Stimulated activated CD8-positive, alpha-beta memory T cell treated with anti-CD3 and anti-CD28 coated beads, Interleukin-7, amount 100 ng/mL, for 24 hours (primary cell): ENCODE data around the gene HLA-E.
A peak's percentile ranks its signal among the peaks of the same experiment; 100 is the strongest.
"Not testable (repeated sequence)": the region's sequence is repeated elsewhere in the genome, so short reads cannot be mapped to it uniquely, and the experiment has no call there.

Source experiments
- DNase-seq: peaks from one replicate; pipeline ENCODE4 v3.0.0-alpha.2; 2020; ENCODE audit warnings: low read depth

The HLA-E gene

DNA sequence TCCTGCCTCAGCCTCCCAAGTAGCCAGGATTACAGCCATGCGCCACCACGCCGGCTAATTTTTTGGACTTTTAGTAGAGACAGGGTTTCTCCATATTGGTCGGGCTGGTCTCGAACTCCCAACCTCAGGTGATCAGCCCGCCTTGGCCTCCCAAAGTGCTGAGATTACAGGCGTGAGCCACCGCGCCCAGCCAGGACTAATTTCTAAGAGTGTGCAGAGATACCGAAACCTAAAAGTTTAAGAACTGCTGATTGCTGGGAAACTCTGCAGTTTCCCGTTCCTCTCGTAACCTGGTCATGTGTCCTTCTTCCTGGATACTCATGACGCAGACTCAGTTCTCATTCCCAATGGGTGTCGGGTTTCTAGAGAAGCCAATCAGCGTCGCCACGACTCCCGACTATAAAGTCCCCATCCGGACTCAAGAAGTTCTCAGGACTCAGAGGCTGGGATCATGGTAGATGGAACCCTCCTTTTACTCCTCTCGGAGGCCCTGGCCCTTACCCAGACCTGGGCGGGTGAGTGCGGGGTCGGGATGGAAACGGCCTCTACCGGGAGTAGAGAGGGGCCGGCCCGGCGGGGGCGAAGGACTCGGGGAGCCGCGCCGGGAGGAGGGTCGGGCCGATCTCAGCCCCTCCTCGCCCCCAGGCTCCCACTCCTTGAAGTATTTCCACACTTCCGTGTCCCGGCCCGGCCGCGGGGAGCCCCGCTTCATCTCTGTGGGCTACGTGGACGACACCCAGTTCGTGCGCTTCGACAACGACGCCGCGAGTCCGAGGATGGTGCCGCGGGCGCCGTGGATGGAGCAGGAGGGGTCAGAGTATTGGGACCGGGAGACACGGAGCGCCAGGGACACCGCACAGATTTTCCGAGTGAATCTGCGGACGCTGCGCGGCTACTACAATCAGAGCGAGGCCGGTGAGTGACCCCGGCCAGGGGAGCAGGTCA is at the start of gene HLA-E:
Gene HLA-E, plus strand, starts transcription at position 429 of the 945 bp plus-strand sequence. Its CDS starts 23 bp downstream, at position 452.
- peak; percentile 67 for DNase-seq

DNA sequence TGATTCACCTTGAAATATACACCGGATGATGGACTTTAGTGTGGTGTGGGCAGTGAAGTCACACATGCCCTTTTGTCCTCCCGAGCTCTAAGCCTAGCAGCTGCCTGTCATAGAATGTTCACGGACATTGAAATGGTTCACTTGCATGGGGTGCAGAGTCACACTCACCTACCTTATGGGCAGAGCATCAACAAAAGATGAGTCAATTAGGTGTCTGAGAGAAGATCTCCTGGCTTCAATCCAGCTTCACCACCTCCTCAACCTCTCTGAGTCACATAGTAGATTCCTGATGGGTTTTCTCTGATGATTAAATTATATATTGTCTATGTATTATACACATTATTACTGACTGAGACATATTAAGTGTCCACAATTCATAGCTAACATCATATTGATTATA is 48.1 kb upstream of the HLA-E start:
- DNase-seq: no peak

GRCh38 chr6:30443657-30444450 is 45.5 kb upstream of the HLA-E start:
- no peak for DNase-seq

GRCh38 chr6:30444451-30444742 is 44.9 kb upstream of the HLA-E start:
- DNase-seq: no peak

GRCh38 chr6:30446259-30446658 is 43.0 kb upstream of the HLA-E start:
- no peak for DNase-seq

GRCh38 chr6:30447237-30447636 is 42.1 kb upstream of the HLA-E start:
- DNase-seq: no peak

GRCh38 chr6:30450548-30450908 is 38.8 kb upstream of the HLA-E start:
- DNase-seq: no peak

GRCh38 chr6:30450909-30451841 is 38.1 kb upstream of the HLA-E start:
- DNase-seq: no peak

DNA sequence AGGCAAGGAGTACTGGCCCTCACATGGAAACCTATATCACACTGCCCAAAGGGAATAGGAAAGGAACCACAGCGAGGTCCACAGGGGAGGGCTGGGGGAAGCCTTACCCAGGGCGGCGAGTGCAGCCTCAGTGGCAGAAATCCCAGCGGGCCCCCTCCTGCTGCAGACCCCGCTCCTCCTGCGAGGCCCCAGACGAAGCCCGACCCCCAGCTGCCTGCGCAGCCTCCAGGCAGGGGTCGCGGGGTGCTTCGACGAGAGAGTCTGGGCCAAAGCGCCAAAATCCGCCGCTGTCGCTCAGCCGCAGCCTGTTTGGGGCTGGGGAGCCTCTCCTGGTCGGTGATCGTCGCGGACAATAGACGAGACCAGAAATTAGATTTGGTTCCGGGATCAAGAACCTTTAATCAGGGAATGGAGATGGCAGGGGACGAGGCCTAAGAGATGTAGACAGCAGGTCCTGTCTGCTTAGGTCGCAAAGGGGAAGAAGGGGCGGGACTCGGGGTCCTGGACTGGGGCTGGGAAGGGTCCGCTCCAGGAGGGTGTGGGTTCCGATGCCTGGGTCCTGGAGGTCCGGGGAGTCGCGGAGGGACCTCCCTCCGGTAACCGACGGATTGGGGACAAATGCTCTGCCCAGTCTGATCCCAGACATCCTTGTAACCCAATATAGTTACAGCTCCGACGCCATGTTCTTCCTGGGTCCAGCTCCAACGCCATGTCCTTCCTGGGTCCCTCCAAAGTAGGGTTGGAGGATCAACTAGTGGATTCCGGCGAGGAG is 36.4 kb upstream of the HLA-E start:
- no peak for DNase-seq

DNA sequence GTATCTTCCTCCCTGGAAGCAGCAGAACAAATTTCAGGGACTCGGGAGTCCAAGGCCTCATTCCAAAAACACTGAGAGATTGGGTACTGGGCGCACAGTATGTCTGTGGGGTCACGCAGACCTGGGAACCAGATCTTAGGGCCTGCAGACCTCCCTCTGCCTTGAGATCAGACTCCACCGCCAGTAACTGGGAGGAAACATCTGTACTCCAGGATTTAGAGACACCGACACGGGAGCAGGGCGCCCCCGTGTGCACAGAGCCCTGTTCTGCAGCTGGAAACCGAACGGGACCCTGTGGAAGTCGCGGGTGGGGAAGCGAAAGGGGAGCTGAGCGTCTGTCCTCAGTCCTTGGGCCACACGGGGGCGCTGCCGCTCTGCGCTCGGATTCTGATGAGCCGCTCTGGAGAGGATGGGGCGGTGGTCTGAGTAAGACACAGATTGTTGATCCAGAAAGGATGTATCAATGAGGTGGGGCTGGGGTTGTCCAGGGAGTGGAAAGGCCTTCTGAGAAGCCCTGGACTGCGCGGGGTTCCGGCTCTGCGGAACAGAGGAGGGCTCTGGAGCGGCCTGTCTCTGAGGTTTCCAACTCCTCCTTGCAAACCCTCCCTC is 35.7 kb upstream of the HLA-E start:
- DNase-seq: peak; percentile 79

DNA sequence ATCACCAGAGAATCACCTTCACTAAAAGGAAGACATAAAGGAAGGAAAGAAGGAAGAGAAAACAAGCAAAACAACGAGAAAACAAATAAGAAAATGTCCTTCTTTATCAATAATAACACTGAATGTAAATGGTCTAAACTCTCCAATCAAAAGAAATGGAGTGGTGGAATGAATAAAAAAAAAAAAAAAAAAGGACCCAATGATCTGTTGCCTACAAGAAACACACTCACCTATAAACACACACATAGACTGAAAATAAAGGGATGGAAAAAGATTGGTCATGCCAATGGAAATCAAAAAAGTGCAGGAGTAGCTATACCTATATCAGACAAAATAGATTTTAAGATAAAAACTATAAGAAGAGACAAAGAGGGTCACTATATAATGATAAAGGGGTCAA is 30.2 kb upstream of the HLA-E start:
- no peak for DNase-seq

DNA sequence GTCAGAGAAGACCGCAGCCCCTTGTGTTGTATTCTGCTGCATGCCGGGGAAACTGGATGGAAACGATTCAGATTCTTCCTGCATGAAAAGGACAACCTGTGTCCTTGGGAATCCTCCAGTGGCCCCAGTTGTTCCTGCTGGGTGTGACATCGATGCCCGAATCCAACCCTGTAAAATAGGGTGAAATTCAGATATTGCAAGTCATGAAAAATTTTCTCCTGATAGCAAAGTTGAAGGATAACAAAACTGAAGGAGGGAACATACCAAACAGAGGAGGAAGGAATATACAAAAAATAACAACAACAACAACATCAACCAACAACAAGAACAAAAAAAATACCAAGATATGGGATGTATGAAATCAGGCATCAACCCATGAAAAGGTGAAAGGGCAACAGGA is 28.3 kb upstream of the HLA-E start:
- DNase-seq: no peak

GRCh38 chr6:30462482-30462881 is 26.8 kb upstream of the HLA-E start:
- no peak for DNase-seq

DNA sequence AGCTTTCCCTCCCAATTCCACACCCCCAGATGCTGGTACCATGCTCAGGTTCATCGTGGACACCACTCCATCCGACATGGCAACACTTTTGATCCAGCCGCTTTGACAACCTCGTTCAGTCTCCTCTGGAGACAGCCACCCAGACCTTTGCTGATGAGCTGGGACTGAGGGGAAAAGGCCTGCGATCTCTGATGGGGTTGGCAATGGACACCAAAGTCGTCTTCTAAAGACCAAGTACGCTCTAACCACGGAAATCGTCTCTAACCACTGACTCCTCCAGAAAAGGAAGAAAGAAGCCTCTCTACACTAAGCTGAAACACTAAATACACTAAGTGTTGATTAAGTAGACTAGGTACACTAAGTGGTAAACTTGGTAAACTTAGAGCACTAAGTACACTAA is 26.1 kb upstream of the HLA-E start:
- no peak for DNase-seq

DNA sequence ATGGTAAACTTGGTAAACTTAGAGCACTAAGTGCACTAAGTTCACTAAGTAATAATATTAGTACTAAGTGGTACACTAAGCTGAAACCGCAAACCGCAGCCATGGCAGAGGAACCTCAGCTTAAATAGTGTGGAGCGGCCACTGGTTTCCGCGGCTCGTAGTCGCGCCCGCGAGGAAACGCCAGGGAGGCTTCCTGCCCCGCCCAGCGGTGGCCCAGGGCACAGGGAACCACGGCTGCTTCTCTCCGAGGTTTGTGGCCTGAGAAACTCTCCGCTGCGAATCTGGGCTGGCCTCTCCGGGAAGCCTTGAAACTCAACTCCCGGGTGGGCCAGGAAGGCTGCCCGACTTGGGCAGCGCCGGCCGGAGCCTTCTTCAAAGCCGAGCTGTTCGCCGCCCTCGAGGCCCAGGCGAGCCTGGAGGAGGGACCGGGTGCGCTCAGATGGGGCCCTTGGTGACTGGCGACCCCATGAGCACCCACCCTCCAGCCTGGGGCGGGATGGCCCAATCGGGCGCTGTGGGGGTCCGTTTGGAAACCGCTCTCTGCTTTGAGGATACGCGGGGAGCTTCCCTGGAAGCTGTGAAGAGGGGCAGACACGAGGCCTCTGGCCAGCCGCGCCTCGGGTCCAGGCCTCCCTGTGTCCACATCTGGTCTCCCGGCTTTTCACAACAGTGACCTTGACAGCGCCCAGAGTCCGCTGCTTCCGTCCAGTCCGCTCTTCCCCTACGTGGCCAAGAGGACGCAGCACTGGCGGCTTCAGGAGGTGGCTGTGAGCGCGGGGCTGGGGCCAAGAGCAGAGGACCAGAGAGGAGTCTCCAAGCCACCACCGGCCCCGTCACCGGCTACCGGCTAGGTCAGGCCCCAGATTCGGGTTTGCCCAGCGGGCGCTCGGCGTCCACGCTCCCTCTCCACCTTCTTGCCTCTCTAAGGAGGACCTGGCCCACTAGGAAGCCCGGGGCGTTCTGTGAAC is 25.4 kb upstream of the HLA-E start:
- DNase-seq: peak; percentile 46

DNA sequence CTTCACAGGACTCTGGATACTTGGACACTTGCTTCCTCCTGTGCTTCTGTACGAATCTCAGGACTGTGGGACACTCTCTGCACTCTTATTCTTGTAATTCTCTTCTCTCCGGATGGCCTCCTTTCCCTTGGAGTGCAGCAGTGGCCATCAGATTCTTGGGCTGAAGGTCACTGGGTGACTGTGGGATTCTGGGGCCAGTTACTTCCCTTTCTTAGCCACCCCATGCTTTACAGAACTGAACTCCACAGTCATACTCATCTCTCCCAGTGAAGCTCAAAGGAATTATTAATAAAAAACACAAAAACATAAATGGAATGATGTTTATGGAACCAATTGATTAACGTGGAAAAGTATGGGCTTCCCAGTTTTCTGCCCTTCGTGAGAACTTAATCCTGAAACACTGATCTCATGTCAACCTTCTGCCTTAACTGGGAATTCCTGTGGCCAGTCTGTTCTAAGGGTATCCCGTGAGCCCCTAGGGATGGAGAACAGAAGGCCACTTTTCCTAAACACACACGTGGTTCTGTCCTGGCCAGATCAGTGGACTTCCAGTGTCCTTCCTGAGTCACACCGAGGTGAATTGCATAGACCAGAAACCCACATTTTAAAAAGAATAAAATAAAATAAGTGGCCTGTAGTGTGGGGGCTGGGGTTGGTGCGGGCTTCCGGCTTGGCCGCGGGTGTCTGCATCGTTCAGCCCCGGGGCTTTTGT is 23.6 kb upstream of the HLA-E start:
- no peak for DNase-seq

DNA sequence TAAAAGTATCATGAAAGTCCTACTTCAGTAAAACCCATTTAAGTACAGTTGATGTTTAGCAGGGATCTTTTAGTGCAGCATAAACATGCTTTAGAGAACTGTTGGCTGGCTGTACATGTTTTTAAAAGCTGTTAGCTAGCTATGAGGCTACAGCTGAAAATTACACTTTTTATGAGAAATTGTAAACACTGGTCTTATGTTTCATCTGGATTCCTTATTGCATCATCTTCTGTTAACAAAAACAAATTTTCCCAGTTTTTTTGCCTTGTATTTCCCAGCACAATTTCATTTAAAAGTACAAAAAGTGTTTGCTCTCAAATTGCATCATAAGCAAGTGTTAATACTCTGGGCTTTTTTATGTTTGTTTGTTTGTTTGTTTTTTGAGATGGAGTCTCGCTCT is 18.3 kb upstream of the HLA-E start:
- no peak for DNase-seq

- not testable (repeated sequence) for DNase-seq
These were observed 14.2 kb upstream of the HLA-E start for GRCh38 chr6:30475116-30475515.

DNA sequence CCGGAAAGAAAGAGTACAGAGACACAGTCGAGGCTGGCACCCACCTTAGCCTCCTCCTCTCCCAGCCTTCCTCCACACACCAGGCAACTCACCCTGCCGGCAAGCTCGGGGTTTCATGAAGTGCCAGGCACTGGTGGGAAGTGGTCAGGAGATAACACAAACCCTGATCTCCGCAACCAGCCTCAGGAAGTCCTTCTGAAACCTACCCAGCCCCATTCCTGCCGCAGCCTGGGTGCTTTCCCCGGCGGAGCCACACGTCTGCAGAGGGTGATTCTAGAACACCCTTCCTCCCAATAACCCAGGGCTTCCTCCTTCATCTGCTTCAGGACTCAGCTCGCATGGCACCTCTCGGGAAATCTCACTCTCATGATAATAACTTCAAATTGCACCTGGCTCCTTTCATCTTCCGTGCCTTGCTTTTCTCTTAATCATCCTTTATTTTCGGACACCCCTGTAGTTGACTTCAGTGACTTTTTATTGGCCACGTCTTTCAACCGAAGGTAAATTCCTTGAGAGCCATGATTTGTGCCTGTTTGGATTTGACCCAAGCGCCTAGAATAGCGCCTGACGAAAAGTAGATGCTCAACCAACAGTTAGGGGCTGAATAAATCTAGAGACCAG is 8.7 kb upstream of the HLA-E start:
- no peak for DNase-seq
